Measurements from ENCODE around the gene AGPAT4. TPM values are rescaled to one million over a fixed set of nuclear protein-coding genes. Genes with fewer than 3 reads are reported as not detected.
"Not testable (repeated sequence)": the region's sequence is repeated elsewhere in the genome, so short reads cannot be mapped to it uniquely, and the experiment has no call there.

AGPAT4 gene
- total and polyA plus RNA-seq, 2 experiments from 2014 or later, result 3.0 to 3.9 TPM

DNA sequence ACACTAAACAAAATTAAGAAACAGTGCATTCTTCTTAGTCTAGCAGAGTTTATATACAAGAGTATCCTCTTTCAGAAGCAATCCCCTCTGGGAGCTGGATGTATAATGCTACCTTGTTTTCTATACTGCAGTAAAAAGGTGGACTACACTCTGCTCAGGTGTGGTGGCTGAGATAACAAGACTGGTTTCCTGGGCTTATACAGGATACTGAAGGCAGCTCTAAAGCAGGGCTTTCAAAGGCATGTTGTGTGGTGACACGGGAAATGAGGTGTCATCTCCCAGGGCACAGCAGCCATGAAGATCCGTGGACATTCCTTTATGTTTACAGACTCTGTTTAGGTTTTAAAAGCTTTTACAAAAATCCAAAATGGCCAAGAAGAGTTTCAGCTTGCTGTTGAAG lies 145.6 kb downstream of the AGPAT4 start:
- in situ Hi-C loops (cut with MboI), result no loop called here
- no peak overlapping the region for H2AFZ ChIP-seq
- TF ChIP-seq EZH2phosphoT487 (IDR thresholded peaks at IDR 0.05; ENCODE audit: insufficient read depth, low read depth) (no peak), EZH2 (IDR thresholded peaks at IDR 0.05; ENCODE audit: insufficient read depth, poor library complexity, severe bottlenecking) (no peak)
- H3F3A ChIP-seq (ENCODE audit: insufficient read depth), result peaks cover 22% of the 10 kb centered on the region
- no peaks in the 10 kb centered on the region for H4K20me1 ChIP-seq (ENCODE audit: insufficient read depth)
- H3K4me2 ChIP-seq (ENCODE audit: unreplicated experiment), result no peak overlapping the region
- H3K79me2 ChIP-seq (ENCODE audit: insufficient read depth), result peaks cover 57% of the 10 kb centered on the region
- H3K4me1 ChIP-seq (ENCODE audit: insufficient read depth), result no peaks in the 10 kb centered on the region
- H3K27me3 ChIP-seq (replicated peaks; ENCODE audit: insufficient read depth), result no peaks in the 10 kb centered on the region
- H3K36me3 ChIP-seq (ENCODE audit: low read depth), result peaks cover 21% of the 10 kb centered on the region; the same call in 1 of the 2 replicates
- H3K9ac ChIP-seq, result no peak overlapping the region
- H3K27ac ChIP-seq, result peak overlapping the region; percentile 27; the same call in 1 of the 2 replicates
- H3K9me3 ChIP-seq (ENCODE audit: low read depth), result peaks cover 3% of the 10 kb centered on the region
- DNase-seq, result no peak
- H3K9me2 ChIP-seq (ENCODE audit: insufficient read depth), result no peaks in the 10 kb centered on the region
- WGBS, 2 experiments (ENCODE audit: low coverage in 1 of 2, low lambda C conversion rate in 2 of 2, missing lambda C conversion rate in 2 of 2), result 97 to 100% methylated on average over 2 of the region's 2 CpGs
- no peak overlapping the region for H3K4me3 ChIP-seq

DNA sequence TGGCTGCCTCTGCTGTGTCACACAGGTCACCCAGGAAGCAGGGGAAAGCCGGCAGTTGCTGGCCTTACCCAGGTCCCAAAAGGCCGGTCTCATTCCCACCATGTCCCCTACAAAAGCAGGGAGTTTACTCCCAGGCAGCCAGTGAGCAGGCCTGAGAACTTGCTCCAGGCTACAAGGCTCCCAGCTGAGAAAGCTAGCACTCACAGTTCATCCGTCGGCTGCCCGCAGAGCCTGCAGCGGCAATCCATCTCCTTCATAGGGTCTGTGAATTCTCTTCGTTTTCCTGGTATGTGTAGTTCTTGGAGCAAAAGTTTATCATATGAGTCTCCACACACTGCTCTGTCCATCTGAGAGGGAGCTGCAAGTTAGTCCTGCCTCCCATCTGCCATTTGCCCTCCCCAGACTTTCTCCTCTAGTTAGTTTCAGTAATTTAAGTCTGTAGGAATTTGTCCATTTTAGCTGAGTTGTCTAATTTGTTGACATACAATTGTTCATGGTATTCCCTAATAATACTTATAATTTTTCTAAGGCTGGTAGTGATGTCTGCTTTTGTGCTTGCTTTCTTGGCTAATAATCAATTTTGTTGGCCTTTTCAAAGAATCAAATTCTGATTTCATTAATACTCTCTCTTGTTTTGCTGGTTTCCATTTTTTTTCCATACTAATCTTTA lies 146.7 kb downstream of the AGPAT4 start:
- no peak for TF ChIP-seq EZH2phosphoT487 (IDR thresholded peaks at IDR 0.05; ENCODE audit: insufficient read depth, low read depth)
- H3K9me3 ChIP-seq (ENCODE audit: low read depth), result peaks cover 5% of the 10 kb centered on the region
- 97 to 100% methylated on average over 7 of the region's 7 CpGs for WGBS, 2 experiments (ENCODE audit: low coverage in 1 of 2, low lambda C conversion rate in 2 of 2, missing lambda C conversion rate in 2 of 2)
- no peaks in the 10 kb centered on the region for H4K20me1 ChIP-seq (ENCODE audit: insufficient read depth)
- peaks cover 20% of the 10 kb centered on the region for H3F3A ChIP-seq (ENCODE audit: insufficient read depth)
- no peaks in the 10 kb centered on the region for H3K9me2 ChIP-seq (ENCODE audit: insufficient read depth)
- H3K27me3 ChIP-seq (replicated peaks; ENCODE audit: insufficient read depth), result no peaks in the 10 kb centered on the region
- no peak overlapping the region for H3K4me3 ChIP-seq
- H3K4me1 ChIP-seq (ENCODE audit: insufficient read depth), result no peaks in the 10 kb centered on the region
- no peak for DNase-seq
- H3K79me2 ChIP-seq (ENCODE audit: insufficient read depth), result peaks cover 67% of the 10 kb centered on the region
- H3K36me3 ChIP-seq (ENCODE audit: low read depth), result peaks cover 31% of the 10 kb centered on the region
- H3K27ac ChIP-seq, result no peak overlapping the region
- in situ Hi-C loops (cut with MboI), result no loop called here
- no peak overlapping the region for H2AFZ ChIP-seq
- H3K4me2 ChIP-seq (ENCODE audit: unreplicated experiment), result no peak overlapping the region
- H3K9ac ChIP-seq, result no peak overlapping the region

GRCh38 chr6:161125591-161125990 lies 148.3 kb downstream of the AGPAT4 start:
- H3K9me3 ChIP-seq (ENCODE audit: low read depth), result peaks cover 5% of the 10 kb centered on the region
- WGBS, 2 experiments (ENCODE audit: low coverage in 1 of 2, low lambda C conversion rate in 2 of 2, missing lambda C conversion rate in 2 of 2), result 97 to 99% methylated on average over 2 of the region's 2 CpGs
- H3K4me3 ChIP-seq, result no peak overlapping the region
- H3K27me3 ChIP-seq (replicated peaks; ENCODE audit: insufficient read depth), result no peaks in the 10 kb centered on the region
- peaks cover 31% of the 10 kb centered on the region for H3K36me3 ChIP-seq (ENCODE audit: low read depth)
- no peak overlapping the region for H3K9ac ChIP-seq
- no peaks in the 10 kb centered on the region for H4K20me1 ChIP-seq (ENCODE audit: insufficient read depth)
- no peaks in the 10 kb centered on the region for H3K4me1 ChIP-seq (ENCODE audit: insufficient read depth)
- peaks cover 76% of the 10 kb centered on the region for H3K79me2 ChIP-seq (ENCODE audit: insufficient read depth)
- H3F3A ChIP-seq (ENCODE audit: insufficient read depth), result peaks cover 23% of the 10 kb centered on the region
- H3K9me2 ChIP-seq (ENCODE audit: insufficient read depth), result no peaks in the 10 kb centered on the region
- no peak for DNase-seq
- no peak overlapping the region for H3K4me2 ChIP-seq (ENCODE audit: unreplicated experiment)
- no peak overlapping the region for H2AFZ ChIP-seq
- in situ Hi-C loops (cut with MboI), result no loop called here
- H3K27ac ChIP-seq, result no peak overlapping the region
- TF ChIP-seq EZH2 (IDR thresholded peaks at IDR 0.05; ENCODE audit: insufficient read depth, poor library complexity, severe bottlenecking), result no peak
- no peak for TF ChIP-seq EZH2phosphoT487 (IDR thresholded peaks at IDR 0.05; ENCODE audit: insufficient read depth, low read depth)

DNA sequence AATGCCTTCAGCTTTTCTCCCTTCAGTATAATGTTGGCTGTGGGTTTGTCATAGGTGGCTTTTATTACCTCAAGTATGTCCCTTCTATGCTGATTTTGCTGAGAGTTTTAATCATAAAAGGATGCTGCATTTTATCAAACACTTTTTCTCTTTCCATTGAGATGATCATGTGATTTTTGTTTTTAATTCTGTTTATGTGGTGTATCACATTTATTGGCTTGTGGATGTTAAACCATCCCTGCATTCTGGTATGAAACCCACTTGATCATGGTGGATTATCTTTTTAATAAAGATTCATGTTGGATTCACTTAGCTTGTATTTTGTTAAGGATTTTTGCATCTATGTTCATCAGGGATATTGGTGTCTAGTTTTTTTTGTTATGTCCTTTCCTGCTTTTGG lies 150.5 kb downstream of the AGPAT4 start:
- H3K36me3 ChIP-seq (ENCODE audit: low read depth), result peaks cover 37% of the 10 kb centered on the region
- H3K4me2 ChIP-seq (ENCODE audit: unreplicated experiment); H4K20me1 ChIP-seq (ENCODE audit: insufficient read depth); H3K9me3 ChIP-seq (ENCODE audit: low read depth); DNase-seq; H3K27me3 ChIP-seq (replicated peaks; ENCODE audit: insufficient read depth); H3K4me3 ChIP-seq; H3K4me1 ChIP-seq (ENCODE audit: insufficient read depth); H2AFZ ChIP-seq; H3K9me2 ChIP-seq (ENCODE audit: insufficient read depth); H3K9ac ChIP-seq; in situ Hi-C loops (cut with MboI); H3K27ac ChIP-seq: not testable (repeated sequence)
- peaks cover 37% of the 10 kb centered on the region; the same call in 1 of the 2 replicates for H3F3A ChIP-seq (ENCODE audit: insufficient read depth)
- peaks cover 69% of the 10 kb centered on the region for H3K79me2 ChIP-seq (ENCODE audit: insufficient read depth)

GRCh38 chr6:161117942-161118341 lies 155.9 kb downstream of the AGPAT4 start:
- H4K20me1 ChIP-seq (ENCODE audit: insufficient read depth), result no peaks in the 10 kb centered on the region
- H3K27me3 ChIP-seq (replicated peaks; ENCODE audit: insufficient read depth), result no peaks in the 10 kb centered on the region
- H2AFZ ChIP-seq, result no peak overlapping the region
- 95% methylated on average over 2 of the region's 2 CpGs for WGBS, 2 experiments (ENCODE audit: low coverage in 1 of 2, low lambda C conversion rate in 2 of 2, missing lambda C conversion rate in 2 of 2)
- no peak overlapping the region for H3K27ac ChIP-seq
- no peaks in the 10 kb centered on the region for H3K9me3 ChIP-seq (ENCODE audit: low read depth)
- H3K4me1 ChIP-seq (ENCODE audit: insufficient read depth), result no peaks in the 10 kb centered on the region
- no peak overlapping the region for H3K4me2 ChIP-seq (ENCODE audit: unreplicated experiment)
- TF ChIP-seq EZH2phosphoT487 (IDR thresholded peaks at IDR 0.05; ENCODE audit: insufficient read depth, low read depth) (no peak), EZH2 (IDR thresholded peaks at IDR 0.05; ENCODE audit: insufficient read depth, poor library complexity, severe bottlenecking) (no peak)
- in situ Hi-C loops (cut with MboI), result no loop called here
- H3K9me2 ChIP-seq (ENCODE audit: insufficient read depth), result no peaks in the 10 kb centered on the region
- H3K9ac ChIP-seq, result no peak overlapping the region
- DNase-seq, result no peak
- peaks cover 19% of the 10 kb centered on the region for H3K79me2 ChIP-seq (ENCODE audit: insufficient read depth)
- H3K36me3 ChIP-seq (ENCODE audit: low read depth), result peaks cover 47% of the 10 kb centered on the region
- no peak overlapping the region for H3K4me3 ChIP-seq
- peaks cover 49% of the 10 kb centered on the region for H3F3A ChIP-seq (ENCODE audit: insufficient read depth)

Measured in GM23248 (cell line).